ENCODE measurements around the gene RABEP2.

DNA sequence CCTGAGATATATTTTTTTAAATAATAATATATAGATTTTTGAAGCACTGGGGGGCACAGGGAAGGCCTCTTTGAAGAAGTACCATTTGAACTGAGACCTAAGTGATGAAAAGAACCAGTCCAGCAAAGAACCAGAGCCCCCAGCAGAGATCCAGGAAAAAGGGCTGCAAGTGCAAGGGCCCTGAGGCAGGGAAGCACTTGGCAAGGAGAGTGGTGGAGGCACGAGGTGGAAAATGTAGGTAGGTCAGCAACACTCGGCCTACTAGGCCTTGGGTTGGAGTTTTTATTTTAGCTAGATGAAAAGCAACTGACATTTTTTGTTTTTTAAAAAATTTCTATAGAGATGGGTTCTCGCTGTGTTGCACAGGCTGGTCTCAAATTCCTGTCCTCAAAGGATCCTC is 5.2 kb upstream of the RABEP2 start:
- no peak for TF ChIP-seq EZH2 (IDR thresholded peaks at IDR 0.05; ENCODE audit: borderline replicate concordance, low read length)
- TF ChIP-seq, protein P1, sequence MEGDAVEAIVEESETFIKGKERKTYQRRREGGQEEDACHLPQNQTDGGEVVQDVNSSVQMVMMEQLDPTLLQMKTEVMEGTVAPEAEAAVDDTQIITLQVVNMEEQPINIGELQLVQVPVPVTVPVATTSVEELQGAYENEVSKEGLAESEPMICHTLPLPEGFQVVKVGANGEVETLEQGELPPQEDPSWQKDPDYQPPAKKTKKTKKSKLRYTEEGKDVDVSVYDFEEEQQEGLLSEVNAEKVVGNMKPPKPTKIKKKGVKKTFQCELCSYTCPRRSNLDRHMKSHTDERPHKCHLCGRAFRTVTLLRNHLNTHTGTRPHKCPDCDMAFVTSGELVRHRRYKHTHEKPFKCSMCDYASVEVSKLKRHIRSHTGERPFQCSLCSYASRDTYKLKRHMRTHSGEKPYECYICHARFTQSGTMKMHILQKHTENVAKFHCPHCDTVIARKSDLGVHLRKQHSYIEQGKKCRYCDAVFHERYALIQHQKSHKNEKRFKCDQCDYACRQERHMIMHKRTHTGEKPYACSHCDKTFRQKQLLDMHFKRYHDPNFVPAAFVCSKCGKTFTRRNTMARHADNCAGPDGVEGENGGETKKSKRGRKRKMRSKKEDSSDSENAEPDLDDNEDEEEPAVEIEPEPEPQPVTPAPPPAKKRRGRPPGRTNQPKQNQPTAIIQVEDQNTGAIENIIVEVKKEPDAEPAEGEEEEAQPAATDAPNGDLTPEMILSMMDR (conservative IDR thresholded peaks at IDR 0.05 in 1 of 2, IDR thresholded peaks at IDR 0.05 in 1 of 2; ENCODE audit: extremely low read depth in 1 of 2, insufficient read depth in 1 of 2, low read depth in 1 of 2, low read length in 2 of 2) = no peak
